Measurements from ENCODE around the gene GREB1. TPM values are rescaled to one million over a fixed set of nuclear protein-coding genes. Genes with fewer than 3 reads are reported as not detected.

GREB1 gene
- total and polyA plus RNA-seq, 2 of the 13 experiments (the other 11 are each of a cell fraction or from before 2014, with no cell fraction given): 31.3 to 61.2 TPM

DNA sequence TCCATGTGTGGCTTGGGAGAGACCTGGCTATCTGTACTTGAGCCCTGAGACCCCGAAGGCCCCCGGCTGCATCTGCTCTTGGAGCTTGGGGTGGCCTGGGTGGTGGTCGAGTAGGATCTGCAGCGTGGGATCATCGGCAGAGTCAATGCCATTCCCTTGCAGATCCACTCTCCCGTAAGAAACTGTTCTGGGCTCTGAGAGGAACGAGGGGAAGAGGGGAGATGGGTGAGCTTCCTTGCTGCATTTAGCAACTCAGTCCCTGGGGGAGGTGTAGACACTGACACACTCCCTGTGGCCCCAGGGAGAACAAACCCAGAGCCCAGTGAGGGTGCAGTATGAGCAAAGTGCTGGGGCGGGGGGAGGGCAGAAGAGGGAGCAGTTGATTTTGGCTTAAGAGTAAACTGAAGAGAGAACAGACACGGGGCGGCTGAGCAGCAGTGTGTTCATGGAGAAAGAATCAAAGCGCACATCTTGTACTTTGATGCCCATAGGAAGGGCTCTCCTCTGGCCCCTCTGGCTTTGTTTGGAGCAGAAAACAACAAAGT is 8.5 kb downstream of the GREB1 start (continued):
- TF ChIP-seq HNF1A (IDR thresholded peaks at IDR 0.05; ENCODE audit: low read depth) (0 out of 2 replicates have a peak, but pooled peaks have one; percentile 10), HNF1A (CRISPR knock-in tag; IDR thresholded peaks at IDR 0.05; ENCODE audit: borderline replicate concordance) (no peak; the same call in 1 of the 2 replicates), NR2F1 (CRISPR knock-in tag; IDR thresholded peaks at IDR 0.05) (no peak), SMAD3 (CRISPR knock-in tag; IDR thresholded peaks at IDR 0.05) (no peak), NKX3-1 (CRISPR knock-in tag; IDR thresholded peaks at IDR 0.05) (no peak), AGO1 (IDR thresholded peaks at IDR 0.05; ENCODE audit: low read depth, low read length, poor library complexity, severe bottlenecking) (no peak), SAP130 (CRISPR knock-in tag; IDR thresholded peaks at IDR 0.05; ENCODE audit: low read depth) (peak; percentile 15; the same call in 1 of the 2 replicates), FOXO1 (CRISPR knock-in tag; IDR thresholded peaks at IDR 0.05) (no peak), ZBTB3 (CRISPR knock-in tag; IDR thresholded peaks at IDR 0.05; ENCODE audit: borderline replicate concordance, low read depth) (peak; percentile 60; the same call in 1 of the 2 replicates), CBX5 (CRISPR knock-in tag; IDR thresholded peaks at IDR 0.05; ENCODE audit: borderline replicate concordance) (no peak), ZBTB42 (CRISPR knock-in tag; IDR thresholded peaks at IDR 0.05) (no peak), ZNF781 (CRISPR knock-in tag; IDR thresholded peaks at IDR 0.05; ENCODE audit: borderline replicate concordance, not compliant biosample characterization) (no peak), ATF3 (CRISPR knock-in tag; IDR thresholded peaks at IDR 0.05) (no peak), RERE (CRISPR knock-in tag; IDR thresholded peaks at IDR 0.05; ENCODE audit: low read depth) (no peak), NFKBIZ (CRISPR knock-in tag; IDR thresholded peaks at IDR 0.05) (no peak), ZNF563 (CRISPR knock-in tag; IDR thresholded peaks at IDR 0.05) (peak; percentile 26; the same call in 1 of the 2 replicates)
- TF ChIP-seq, protein P1, sequence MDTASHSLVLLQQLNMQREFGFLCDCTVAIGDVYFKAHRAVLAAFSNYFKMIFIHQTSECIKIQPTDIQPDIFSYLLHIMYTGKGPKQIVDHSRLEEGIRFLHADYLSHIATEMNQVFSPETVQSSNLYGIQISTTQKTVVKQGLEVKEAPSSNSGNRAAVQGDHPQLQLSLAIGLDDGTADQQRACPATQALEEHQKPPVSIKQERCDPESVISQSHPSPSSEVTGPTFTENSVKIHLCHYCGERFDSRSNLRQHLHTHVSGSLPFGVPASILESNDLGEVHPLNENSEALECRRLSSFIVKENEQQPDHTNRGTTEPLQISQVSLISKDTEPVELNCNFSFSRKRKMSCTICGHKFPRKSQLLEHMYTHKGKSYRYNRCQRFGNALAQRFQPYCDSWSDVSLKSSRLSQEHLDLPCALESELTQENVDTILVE (CRISPR knock-in tag; IDR thresholded peaks at IDR 0.05): no peak

Data from HepG2 (cell line).